ENCODE results near the gene CCIN.

Gene CCIN

DNA sequence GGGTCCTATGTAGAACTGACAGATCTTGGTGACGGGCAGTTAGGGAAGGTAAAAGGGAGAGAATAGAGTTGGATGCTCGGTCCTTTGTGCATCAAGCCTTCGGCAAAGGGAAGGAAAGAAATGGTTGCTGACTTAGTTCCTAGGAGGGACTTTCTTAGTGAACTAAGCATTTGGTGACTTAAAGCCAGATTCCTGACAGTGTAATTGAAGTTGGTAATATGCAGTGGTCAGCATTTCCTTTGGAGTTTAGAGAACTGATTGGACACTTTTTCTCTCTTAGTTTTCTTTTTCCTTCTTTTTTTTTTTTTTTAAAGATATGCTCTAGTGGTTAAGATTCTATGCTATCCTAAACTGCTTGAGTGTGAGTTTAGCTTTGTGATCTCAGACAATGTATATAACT, 23.8 kb downstream of the CCIN start:
- no peak for DNase-seq

- no peak for DNase-seq
Measured at GRCh38 chr9:36194326-36195000, 25.3 kb downstream of the CCIN start.

DNA sequence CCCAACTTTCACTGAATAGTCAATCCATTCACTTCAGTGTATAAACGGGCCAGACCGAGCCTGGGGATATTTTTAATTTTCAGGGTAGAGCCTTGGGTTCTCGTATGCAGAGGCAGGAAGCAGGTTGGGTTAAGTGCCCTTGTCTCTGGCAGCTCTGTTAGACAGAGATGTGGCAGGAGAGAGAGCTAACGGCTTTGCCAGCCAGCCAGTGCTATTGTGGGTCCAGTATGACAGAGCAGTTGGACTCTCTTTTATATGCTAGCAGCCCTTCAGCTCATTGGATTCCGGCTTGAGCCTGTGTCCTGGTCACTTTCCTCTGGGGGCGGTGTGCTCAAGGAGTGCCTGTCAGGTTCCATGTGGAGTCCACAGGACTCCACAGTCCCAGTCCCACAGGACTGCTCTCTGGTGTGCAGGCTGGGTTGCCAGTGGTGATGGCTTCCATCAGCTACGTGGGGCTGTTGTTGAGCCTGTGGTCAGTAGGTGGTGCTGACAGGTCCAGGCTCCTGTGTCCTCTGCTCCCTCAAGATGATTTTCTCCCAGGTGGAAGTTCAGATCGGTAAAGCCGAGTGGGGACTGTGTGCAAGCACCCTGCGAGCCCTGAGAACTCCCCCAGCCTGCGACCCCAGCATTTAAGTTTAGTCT, 35.8 kb downstream of the CCIN start:
- no peak for DNase-seq

- no peak for DNase-seq
Measured at GRCh38 chr9:36207016-36207415, 37.8 kb downstream of the CCIN start.

DNA sequence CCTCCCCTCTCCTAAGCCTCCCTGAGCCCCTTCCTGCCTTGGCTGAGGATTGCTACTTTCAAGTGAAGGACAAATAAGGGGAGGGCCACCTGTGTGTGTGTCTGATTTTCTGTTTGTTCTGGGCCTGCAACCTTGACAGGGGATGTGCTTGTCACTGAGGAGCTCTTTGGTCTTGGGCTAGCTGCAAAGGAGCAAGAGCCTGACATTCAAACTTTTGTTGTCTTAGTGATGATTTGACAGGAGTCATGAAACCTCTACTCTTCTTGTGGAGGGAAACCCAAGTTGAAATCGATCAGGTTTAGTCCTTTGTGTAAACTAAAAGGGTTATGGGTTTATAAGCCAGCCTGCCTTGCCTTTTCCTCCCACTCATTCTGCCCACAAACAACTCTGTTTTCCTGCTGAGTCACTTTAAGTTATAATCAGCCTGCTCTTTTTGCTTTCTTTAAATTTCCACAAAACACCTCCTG, 38.4 kb downstream of the CCIN start:
- DNase-seq = no peak

GRCh38 chr9:36208521-36209253, 39.5 kb downstream of the CCIN start:
- no peak for DNase-seq

DNA sequence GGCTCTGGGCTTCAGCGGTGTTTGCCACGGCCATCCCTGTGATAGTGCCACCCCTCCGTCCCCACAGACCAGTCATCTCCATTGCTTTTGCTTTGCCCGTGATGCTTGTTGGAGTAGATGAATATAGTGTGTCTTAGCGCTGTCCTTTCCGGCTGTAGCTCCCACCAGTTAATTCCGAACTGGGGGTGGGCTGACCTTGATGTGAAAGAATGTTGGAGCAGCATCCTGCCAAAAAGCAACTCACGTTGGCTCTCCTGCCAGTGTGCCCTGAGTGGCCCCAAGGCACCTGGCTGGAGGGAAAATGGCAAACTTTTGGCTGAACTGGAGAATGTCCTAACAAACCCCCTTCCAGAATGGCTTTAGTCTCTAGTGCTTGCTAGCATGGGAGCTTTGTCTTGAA, 41.5 kb downstream of the CCIN start:
- no peak for DNase-seq

- no peak for DNase-seq
Measured at GRCh38 chr9:36211510-36211909, 42.3 kb downstream of the CCIN start.

DNA sequence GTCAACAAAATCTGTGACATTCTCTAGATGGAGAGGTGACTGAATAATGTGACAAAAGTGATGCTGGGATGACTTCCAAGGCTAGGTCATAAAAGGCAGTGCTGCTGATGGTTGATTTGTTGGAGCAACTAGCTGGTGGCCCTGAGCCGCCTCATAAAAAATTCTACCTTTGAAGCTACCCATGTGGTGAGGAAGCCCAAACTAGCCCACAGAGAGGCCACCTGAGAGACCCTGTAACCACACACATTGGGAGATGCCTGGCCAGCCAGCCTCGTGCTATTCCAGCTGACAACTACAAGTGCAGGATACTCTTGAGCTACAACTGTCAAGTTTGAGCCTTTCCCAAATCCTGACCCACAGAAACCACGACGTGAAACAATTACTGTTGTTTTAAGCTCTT, 44.2 kb downstream of the CCIN start:
- no peak for DNase-seq

- no peak for DNase-seq
Measured at GRCh38 chr9:36213989-36214388, 44.8 kb downstream of the CCIN start.

- peak in 1 of 2 experiments; percentile 18 for DNase-seq
Measured at GRCh38 chr9:36214571-36214970, 45.4 kb downstream of the CCIN start.

- DNase-seq = no peak
Measured at GRCh38 chr9:36217256-36217968, 48.2 kb downstream of the CCIN start.

DNA sequence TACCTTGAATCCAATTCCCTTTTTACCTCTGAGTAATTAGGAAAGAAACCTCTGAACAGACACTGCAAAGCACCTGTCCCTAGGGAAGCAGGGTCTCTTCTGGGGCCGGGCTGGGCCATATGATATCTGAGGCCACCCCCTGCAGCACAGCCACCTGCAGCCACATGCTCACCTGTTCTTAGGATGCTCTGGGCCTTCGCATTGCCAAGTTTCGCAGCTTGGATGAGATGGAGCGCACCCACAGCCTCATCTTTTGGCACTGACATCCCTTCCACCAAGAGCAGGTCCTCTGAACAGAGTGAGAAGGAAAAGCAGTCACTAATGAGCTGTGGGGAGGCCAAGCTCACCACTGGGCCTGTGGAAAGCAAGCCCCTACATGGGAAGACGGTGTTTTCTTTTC, 48.8 kb downstream of the CCIN start:
- DNase-seq = no peak

DNA sequence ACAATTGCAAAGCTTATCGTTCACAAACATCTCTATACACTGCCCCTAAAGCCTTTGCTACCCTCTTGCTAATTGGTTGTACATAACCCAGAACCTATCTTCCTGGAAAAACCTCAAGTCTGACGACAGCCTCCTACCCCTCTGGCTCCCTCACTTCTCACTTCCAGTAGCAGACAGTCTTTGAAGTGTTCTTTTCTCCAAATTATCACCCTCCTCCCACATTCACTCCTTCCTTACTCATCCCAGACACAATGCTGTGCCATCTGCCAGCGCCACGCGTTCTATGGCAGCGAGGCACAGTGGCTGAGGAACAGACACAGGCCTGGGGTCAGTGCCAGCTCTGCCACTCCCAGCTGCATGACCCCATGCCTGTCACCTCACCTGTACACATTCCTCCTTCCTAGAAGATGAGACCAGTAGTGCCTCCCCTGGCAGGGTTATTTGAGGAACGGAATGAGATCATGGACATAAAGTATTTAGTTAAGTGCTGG, 49.3 kb downstream of the CCIN start:
- no peak for DNase-seq
